Trophoblast cell (in vitro differentiated cells and primary cell): Measurements from ENCODE around the gene MEST.

Experiments used
- DNase-seq, 2 donors: peaks; one replicate each; pipeline ENCODE4 v3.0.0-alpha.2; 2016
- H2AFZ ChIP-seq: 2 replicates; pipeline ENCODE4 v1.6.1; 2013; ENCODE audit warnings: low read length, moderate library complexity, mild to moderate bottlenecking; ENCODE audit not compliant: insufficient read depth, poor library complexity
- H2AK5ac ChIP-seq: 2 replicates; pipeline ENCODE4 v1.6.1; 2013; ENCODE audit warnings: mild to moderate bottlenecking, low read length
- H2BK120ac ChIP-seq: 2 replicates; pipeline ENCODE4 v1.6.1; 2013; ENCODE audit warnings: low read length, mild to moderate bottlenecking, moderate library complexity; ENCODE audit not compliant: insufficient read depth, poor library complexity
- H2BK12ac ChIP-seq: 2 replicates; pipeline ENCODE4 v1.6.1; 2013; ENCODE audit warnings: mild to moderate bottlenecking, low read length, moderate library complexity
- H2BK5ac ChIP-seq: 2 replicates; pipeline ENCODE4 v1.6.1; 2013; ENCODE audit warnings: low read length, low read depth, moderate library complexity, mild to moderate bottlenecking; ENCODE audit not compliant: poor library complexity
- H3K14ac ChIP-seq: 2 replicates; pipeline ENCODE4 v1.6.1; 2013; ENCODE audit warnings: mild to moderate bottlenecking, low read length
- H3K18ac ChIP-seq: 2 replicates; pipeline ENCODE4 v1.6.1; 2013; ENCODE audit warnings: mild to moderate bottlenecking, low read length
- H3K23ac ChIP-seq: 2 replicates; pipeline ENCODE4 v1.6.1; 2013; ENCODE audit warnings: low read length
- H3K27ac ChIP-seq: 2 replicates; pipeline ENCODE4 v1.5.1; 2013; ENCODE audit warnings: low read depth, mild to moderate bottlenecking, inconsistent platforms, low read length, moderate library complexity
- H3K27me3 ChIP-seq: 2 replicates; pipeline ENCODE4 v1.6.1; 2013; ENCODE audit warnings: inconsistent platforms, mild to moderate bottlenecking, low read length, moderate library complexity; ENCODE audit not compliant: insufficient read depth
- H3K36me3 ChIP-seq, 2 experiments: 1 replicate in 1 of 2; 2 replicates in 1 of 2; pipeline ENCODE4 v1.6.1; 2013; ENCODE audit warnings: low read length in 2 of 2, mild to moderate bottlenecking in 2 of 2, moderate library complexity in 1 of 2; ENCODE audit not compliant: insufficient read depth in 2 of 2, control insufficient read depth in 1 of 2
- H3K4ac ChIP-seq: 2 replicates; pipeline ENCODE4 v1.6.1; 2013; ENCODE audit warnings: low read depth, mild to moderate bottlenecking, low read length, moderate library complexity
- H3K4me1 ChIP-seq, 2 experiments: 1 replicate in 1 of 2; 2 replicates in 1 of 2; pipeline ENCODE4 v1.6.1; 2013; ENCODE audit warnings: low read length in 2 of 2, mild to moderate bottlenecking in 2 of 2, moderate library complexity in 1 of 2; ENCODE audit not compliant: insufficient read depth in 2 of 2, control insufficient read depth in 1 of 2
- H3K4me2 ChIP-seq: 2 replicates; pipeline ENCODE4 v1.6.1; 2013; ENCODE audit warnings: inconsistent platforms, mild to moderate bottlenecking, low read length, moderate library complexity
- H3K4me3 ChIP-seq: 2 replicates; pipeline ENCODE4 v1.5.1; 2013; ENCODE audit warnings: mild to moderate bottlenecking, low read depth, low read length, inconsistent platforms
- H3K79me1 ChIP-seq: one replicate; pipeline ENCODE4 v1.6.1; 2013; ENCODE audit warnings: low read length
- H3K79me2 ChIP-seq: 2 replicates; pipeline ENCODE4 v1.6.1; 2013; ENCODE audit warnings: low read length, mild to moderate bottlenecking; ENCODE audit not compliant: control insufficient read depth, insufficient read depth, poor library complexity
- H3K9ac ChIP-seq: 2 replicates; pipeline ENCODE4 v1.6.1; 2013; ENCODE audit warnings: mild to moderate bottlenecking, low read length
- H3K9me3 ChIP-seq: 2 replicates; pipeline ENCODE4 v1.6.1; 2013; ENCODE audit warnings: low read depth, mild to moderate bottlenecking, control low read depth, inconsistent platforms, low read length; ENCODE audit not compliant: insufficient read depth
- H4K12ac ChIP-seq: 2 replicates; pipeline ENCODE4 v1.6.1; 2013; ENCODE audit warnings: low read depth, mild to moderate bottlenecking, low read length, moderate library complexity
- H4K8ac ChIP-seq: 2 replicates; pipeline ENCODE4 v1.6.1; 2013; ENCODE audit warnings: low read depth, mild to moderate bottlenecking, low read length, moderate library complexity
- H4K91ac ChIP-seq: one replicate; pipeline ENCODE4 v1.6.1; 2013; ENCODE audit warnings: low read depth, mild to moderate bottlenecking, low read length, moderate library complexity
- WGBS: extraction: QIAGEN DNeasy Blood & Tissue Kit; methylation state at CpG from one replicate; pipeline ENCODE4 v1.1.7; 2013; ENCODE audit warnings: missing lambda C conversion rate; ENCODE audit not compliant: insufficient read length, insufficient coverage; ENCODE audit errors: extremely low coverage; 5-methylcytosine and 5-hydroxymethylcytosine counted together

Gene MEST

GRCh38 chr7:130483031-130483430 lies 8.9 kb upstream of the MEST start:
- no peak overlapping the region for H2BK5ac ChIP-seq
- no peak overlapping the region for H3K27ac ChIP-seq
- H2BK120ac ChIP-seq: no peak overlapping the region
- H3K23ac ChIP-seq: no peak overlapping the region
- no peak overlapping the region for H2AK5ac ChIP-seq
- H3K4ac ChIP-seq: no peak overlapping the region
- H3K14ac ChIP-seq: no peak overlapping the region
- H4K91ac ChIP-seq: no peak overlapping the region
- DNase-seq: no peak
- no peaks in the 10 kb centered on the region for H3K36me3 ChIP-seq
- H3K4me1 ChIP-seq: peaks cover 9 to 21% of the 10 kb centered on the region in 2 experiments
- H3K9me3 ChIP-seq: no peaks in the 10 kb centered on the region
- H2BK12ac ChIP-seq: no peak overlapping the region
- peaks cover 14% of the 10 kb centered on the region for H3K79me1 ChIP-seq
- no peak overlapping the region for H3K18ac ChIP-seq
- no peaks in the 10 kb centered on the region for H3K27me3 ChIP-seq
- no CpG with 5 or more reads among the region's 3 CpGs for WGBS
- H4K12ac ChIP-seq: no peak overlapping the region
- H3K79me2 ChIP-seq: peaks cover 4% of the 10 kb centered on the region
- H4K8ac ChIP-seq: no peak overlapping the region
- H3K4me3 ChIP-seq: no peak overlapping the region
- no peak overlapping the region for H2AFZ ChIP-seq
- H3K9ac ChIP-seq: no peak overlapping the region
- no peak overlapping the region for H3K4me2 ChIP-seq

- Histone ChIP-seq H3K14ac (peak overlapping the region; percentile 17), H2BK12ac (peak overlapping the region; percentile 58), H2AK5ac (peak overlapping the region; percentile 17), H3K9me3 (no peaks in the 10 kb centered on the region), H2AFZ (no peak overlapping the region), H4K8ac (no peak overlapping the region), H3K79me2 (peaks cover 8% of the 10 kb centered on the region), H2BK120ac (no peak overlapping the region), H4K91ac (peak overlapping the region; percentile 9), H4K12ac (no peak overlapping the region), H3K36me3 (no peaks in the 10 kb centered on the region), H3K27ac (no peak overlapping the region), H3K79me1 (peaks cover 30% of the 10 kb centered on the region), H3K18ac (no peak overlapping the region), H3K9ac (no peak overlapping the region), H2BK5ac (no peak overlapping the region), H3K4me1 (peaks cover 12 to 34% of the 10 kb centered on the region in 2 experiments), H3K4ac (no peak overlapping the region), H3K4me3 (no peak overlapping the region), H3K23ac (no peak overlapping the region), H3K27me3 (no peaks in the 10 kb centered on the region), H3K4me2 (peak overlapping the region; percentile 88)
- WGBS: no CpG with 5 or more reads among the region's 11 CpGs
- no peak for DNase-seq
These were observed 6.2 kb upstream of the MEST start for GRCh38 chr7:130485734-130486113.

GRCh38 chr7:130486114-130486953 lies 5.6 kb upstream of the MEST start:
- H3K27me3 ChIP-seq: no peaks in the 10 kb centered on the region
- H4K8ac ChIP-seq: peak overlapping the region; percentile 89
- peak overlapping the region; percentile 88 for H3K9ac ChIP-seq
- H2BK5ac ChIP-seq: no peak overlapping the region
- no peaks in the 10 kb centered on the region for H3K9me3 ChIP-seq
- peaks cover 0 to 2% of the 10 kb centered on the region in 2 experiments for H3K36me3 ChIP-seq
- H2BK120ac ChIP-seq: peak overlapping the region; percentile 17
- H3K4ac ChIP-seq: peak overlapping the region; percentile 91
- no CpG with 5 or more reads among the region's 67 CpGs for WGBS
- H3K79me1 ChIP-seq: peaks cover 35% of the 10 kb centered on the region
- H4K12ac ChIP-seq: peak overlapping the region; percentile 32
- H3K4me2 ChIP-seq: peak overlapping the region; percentile 88
- H3K4me1 ChIP-seq: peaks cover 15 to 36% of the 10 kb centered on the region in 2 experiments
- H3K18ac ChIP-seq: peak overlapping the region; percentile 91
- H3K14ac ChIP-seq: peak overlapping the region; percentile 94
- peak overlapping the region; percentile 62 for H4K91ac ChIP-seq
- H3K79me2 ChIP-seq: peaks cover 12% of the 10 kb centered on the region
- peak; percentile 69 to 91 for DNase-seq
- H3K4me3 ChIP-seq: peak overlapping the region; percentile 89
- peak overlapping the region; percentile 20 for H3K27ac ChIP-seq
- H2BK12ac ChIP-seq: peak overlapping the region; percentile 85
- H2AFZ ChIP-seq: peak overlapping the region; percentile 89
- peak overlapping the region; percentile 44 for H2AK5ac ChIP-seq
- no peak overlapping the region for H3K23ac ChIP-seq

- Histone ChIP-seq H3K9ac (peak overlapping the region; percentile 88), H3K36me3 (peaks cover 0 to 2% of the 10 kb centered on the region in 2 experiments), H3K79me1 (peaks cover 40% of the 10 kb centered on the region), H2BK12ac (peak overlapping the region; percentile 1), H3K4me2 (peak overlapping the region; percentile 88), H4K91ac (peak overlapping the region; percentile 62), H3K27ac (peak overlapping the region; percentile 20), H2BK5ac (no peak overlapping the region), H3K9me3 (no peaks in the 10 kb centered on the region), H2AFZ (peak overlapping the region; percentile 89), H4K12ac (peak overlapping the region; percentile 32), H3K14ac (peak overlapping the region; percentile 94), H3K79me2 (peaks cover 16% of the 10 kb centered on the region), H2BK120ac (peak overlapping the region; percentile 17), H3K18ac (peak overlapping the region; percentile 91), H3K4ac (peak overlapping the region; percentile 91), H3K4me1 (peaks cover 17 to 37% of the 10 kb centered on the region in 2 experiments), H4K8ac (peak overlapping the region; percentile 89), H3K23ac (no peak overlapping the region), H2AK5ac (peak overlapping the region; percentile 44), H3K27me3 (no peaks in the 10 kb centered on the region), H3K4me3 (peak overlapping the region; percentile 89)
- DNase-seq: peak; percentile 43 to 55
- no CpG with 5 or more reads among the region's 6 CpGs for WGBS
These were observed 4.9 kb upstream of the MEST start for GRCh38 chr7:130486954-130487436.
